Hepatocyte (in vitro differentiated cells): ENCODE measurements around the gene TMEM239.

Experiments used
- EZH2 ChIP-seq: fragments of 200-600 bp; sonication (generic); IDR thresholded peaks from 2 replicates; pipeline ENCODE4 v1.6.1; 2016; ENCODE audit warnings: antibody characterized with exemption, mild to moderate bottlenecking, borderline replicate concordance
- EZH2phosphoT487 ChIP-seq: fragments of 200-600 bp; sonication (generic); IDR thresholded peaks from one replicate; pipeline ENCODE4 v1.6.1; 2018; ENCODE audit warnings: antibody characterized with exemption, mild to moderate bottlenecking, low read depth, moderate library complexity; ENCODE audit not compliant: unreplicated experiment, severe bottlenecking
- TF ChIP-seq, protein P1 (sequence below): fragments of 200-600 bp; sonication (generic); IDR thresholded peaks from 2 replicates; pipeline ENCODE4 v1.5.1; 2016; ENCODE audit warnings: antibody characterized with exemption, mild to moderate bottlenecking; ENCODE audit not compliant: poor library complexity

DNA sequence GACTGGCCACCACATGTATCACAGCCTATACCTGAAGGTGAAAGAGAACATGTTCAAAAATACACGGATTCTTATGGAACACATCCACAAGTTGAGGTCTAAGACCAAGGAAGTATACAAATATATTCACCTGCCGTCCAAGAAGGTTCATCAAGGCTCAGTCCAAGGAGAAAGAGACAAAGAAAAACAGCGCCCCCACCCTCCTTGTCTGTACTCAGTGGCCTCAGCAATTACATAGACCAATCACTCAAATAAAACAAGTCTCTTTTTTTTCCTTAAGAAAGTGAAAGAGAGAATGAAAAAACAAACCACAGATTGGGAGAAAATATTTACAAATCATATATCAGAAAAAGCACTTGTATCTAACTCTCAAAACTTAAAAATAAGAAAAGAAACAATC lies 35.2 kb upstream of the TMEM239 start:
- TF ChIP-seq EZH2 (no peak), EZH2phosphoT487 (no peak)
- TF ChIP-seq, protein P1, sequence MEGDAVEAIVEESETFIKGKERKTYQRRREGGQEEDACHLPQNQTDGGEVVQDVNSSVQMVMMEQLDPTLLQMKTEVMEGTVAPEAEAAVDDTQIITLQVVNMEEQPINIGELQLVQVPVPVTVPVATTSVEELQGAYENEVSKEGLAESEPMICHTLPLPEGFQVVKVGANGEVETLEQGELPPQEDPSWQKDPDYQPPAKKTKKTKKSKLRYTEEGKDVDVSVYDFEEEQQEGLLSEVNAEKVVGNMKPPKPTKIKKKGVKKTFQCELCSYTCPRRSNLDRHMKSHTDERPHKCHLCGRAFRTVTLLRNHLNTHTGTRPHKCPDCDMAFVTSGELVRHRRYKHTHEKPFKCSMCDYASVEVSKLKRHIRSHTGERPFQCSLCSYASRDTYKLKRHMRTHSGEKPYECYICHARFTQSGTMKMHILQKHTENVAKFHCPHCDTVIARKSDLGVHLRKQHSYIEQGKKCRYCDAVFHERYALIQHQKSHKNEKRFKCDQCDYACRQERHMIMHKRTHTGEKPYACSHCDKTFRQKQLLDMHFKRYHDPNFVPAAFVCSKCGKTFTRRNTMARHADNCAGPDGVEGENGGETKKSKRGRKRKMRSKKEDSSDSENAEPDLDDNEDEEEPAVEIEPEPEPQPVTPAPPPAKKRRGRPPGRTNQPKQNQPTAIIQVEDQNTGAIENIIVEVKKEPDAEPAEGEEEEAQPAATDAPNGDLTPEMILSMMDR, result no peak
